Naive thymus-derived CD4-positive, alpha-beta T cell (primary cell): ENCODE measurements around the gene CD151. TPM values are rescaled to one million over a fixed set of nuclear protein-coding genes. Genes with fewer than 3 reads are reported as not detected.

ENCODE experiments used
- ATAC-seq: fragments of 150-1000 bp; cut with Tn5 transposase; 2 replicates; pipeline ENCODE4 v1.10.0; 2021; ENCODE audit warnings: mild to moderate bottlenecking, moderate library complexity
- CTCF ChIA-PET: fragments of 350-600 bp; sonication (Branson Sonifier 250); formaldehyde crosslinking; loops from one replicate; lab custom pipeline; 2021; ENCODE audit warnings: antibody characterized with exemption; lab: Charles Lee
- POLR2A ChIA-PET: fragments of 350-600 bp; sonication (Branson Sonifier 250); formaldehyde crosslinking; loops from one replicate; lab custom pipeline; 2021; ENCODE audit warnings: antibody characterized with exemption, inconsistent platforms; lab: Charles Lee
- DNase-seq, 9 donors: peaks; one replicate each; pipeline versions ENCODE4 v3.0.0 to v3.0.0-alpha.2; 2020 to 2022; ENCODE audit warnings: mixed read lengths in 1 of 9
- H3K27ac ChIP-seq: one replicate; pipeline ENCODE4 v1.7.0; 2013; ENCODE audit warnings: mild to moderate bottlenecking, low read depth, low read length, moderate library complexity
- H3K27me3 ChIP-seq, 2 donors: one replicate each; pipeline ENCODE4 v1.7.0; 2013; ENCODE audit warnings: low read length in 2 of 2, mild to moderate bottlenecking in 2 of 2, moderate library complexity in 2 of 2; ENCODE audit not compliant: control insufficient read depth in 2 of 2, insufficient read depth in 2 of 2
- H3K36me3 ChIP-seq, 3 experiments: 1 replicate in 2 of 3; 2 replicates in 1 of 3; pipeline ENCODE4 v1.7.0; 2013; ENCODE audit warnings: low read length in 3 of 3, mild to moderate bottlenecking in 3 of 3, moderate library complexity in 1 of 3; ENCODE audit not compliant: insufficient read depth in 3 of 3, control insufficient read depth in 2 of 3
- H3K4me1 ChIP-seq, 2 donors: one replicate each; pipeline ENCODE4 v1.7.0; 2013; ENCODE audit warnings: low read length in 2 of 2, mild to moderate bottlenecking in 2 of 2, moderate library complexity in 1 of 2; ENCODE audit not compliant: control insufficient read depth in 2 of 2, insufficient read depth in 2 of 2
- H3K4me3 ChIP-seq: 2 replicates; pipeline ENCODE4 v1.7.0; 2013; ENCODE audit warnings: mild to moderate bottlenecking, low read length
- H3K9me3 ChIP-seq, 3 experiments: 1 replicate in 2 of 3; 2 replicates in 1 of 3; pipeline ENCODE4 v1.7.0; 2013; ENCODE audit warnings: low read length in 3 of 3; ENCODE audit not compliant: control insufficient read depth in 2 of 3
- H3K27ac Mint-ChIP-seq, 9 donors: one replicate each; pipeline ENCODE4 v1.8.0; 2020 to 2022; ENCODE audit warnings: mixed read lengths in 9 of 9, mild to moderate bottlenecking in 8 of 9, moderate library complexity in 5 of 9, inconsistent platforms in 2 of 9
- H3K27me3 Mint-ChIP-seq, 5 donors: one replicate each; pipeline ENCODE4 v1.8.0; 2021 to 2022; ENCODE audit warnings: mixed read lengths in 5 of 5, mild to moderate bottlenecking in 1 of 5
- H3K36me3 Mint-ChIP-seq, 5 donors: one replicate each; pipeline ENCODE4 v1.8.0; 2020 to 2022; ENCODE audit warnings: mixed read lengths in 5 of 5, mild to moderate bottlenecking in 3 of 5, inconsistent platforms in 1 of 5
- H3K4me1 Mint-ChIP-seq, 7 donors: one replicate each; pipeline ENCODE4 v1.8.0; 2020 to 2022; ENCODE audit warnings: mixed read lengths in 7 of 7, mild to moderate bottlenecking in 3 of 7, inconsistent platforms in 1 of 7
- H3K4me3 Mint-ChIP-seq, 10 donors: one replicate each; pipeline ENCODE4 v1.8.0; 2020 to 2022; ENCODE audit warnings: mild to moderate bottlenecking in 10 of 10, mixed read lengths in 10 of 10, moderate library complexity in 6 of 10, inconsistent platforms in 2 of 10
- H3K9me3 Mint-ChIP-seq, 11 donors: one replicate each; pipeline ENCODE4 v1.8.0; 2020 to 2022; ENCODE audit warnings: mixed read lengths in 11 of 11, mild to moderate bottlenecking in 4 of 11, inconsistent platforms in 1 of 11, moderate library complexity in 1 of 11
- intact Hi-C, 2 donors: fragments of 100-400 bp; cut with micrococcal nuclease; formaldehyde crosslinking; loops; one replicate each; pipeline ENCODE4 v1.15.1; 2023
- polyA plus RNA-seq, 2 donors: library from polyadenylated mRNA; unstranded; fragments of 300-500 nt; fragmentation: Illumina TruSeq; gene quantifications; one replicate each; pipeline ENCODE4 v1.2.3, GENCODE V29; 2021
- total RNA-seq, 6 experiments: library from RNA in 5 of 6; stranded (reverse) in 5 of 6; gene quantifications; 1 replicate in 5 of 6; 2 replicates in 1 of 6; pipeline ENCODE4 v1.2.3 and lab custom pipeline; 2021 to 2026

The CD151 gene
- total and polyA plus RNA-seq, 7 experiments from 2014 or later, result 4.0 to 62.9 (median 9.8) TPM

DNA sequence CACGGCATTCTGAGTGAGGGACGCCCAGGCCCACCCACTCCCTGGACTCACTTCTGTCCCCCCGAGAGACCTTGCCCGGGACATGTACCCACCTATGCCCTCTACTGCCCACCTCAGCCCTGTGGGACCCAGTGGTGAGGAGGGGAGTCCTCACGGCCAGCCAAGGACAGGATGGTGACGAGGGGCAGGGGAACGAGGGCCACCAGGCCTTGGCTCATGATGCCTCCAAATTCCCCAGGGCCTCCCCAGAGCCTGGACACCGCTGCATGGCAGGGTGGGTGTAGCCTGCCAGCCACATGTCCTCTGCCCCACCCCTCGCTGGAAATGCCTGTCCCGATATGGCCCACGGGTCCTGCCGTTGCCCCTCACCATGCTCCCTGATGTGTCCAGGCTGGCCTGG, 36.0 kb downstream of the CD151 start:
- Histone ChIP-seq H3K4me1 (no peaks in the 10 kb centered on the region), H3K27ac (no peak overlapping the region), H3K27me3 (no peaks in the 10 kb centered on the region), H3K4me3 (no peak overlapping the region), H3K9me3 (no peaks in the 10 kb centered on the region), H3K36me3 (peaks cover 0 to 21% (median 0%) of the 10 kb centered on the region in 3 experiments)
- POLR2A ChIA-PET, result no interaction called here
- Mint-ChIP-seq H3K36me3 (peaks cover 0 to 6% (median 4%) of the 10 kb centered on the region in 5 donors), H3K27ac (no peak overlapping the region), H3K4me1 (no peaks in the 10 kb centered on the region), H3K9me3 (no peaks in the 10 kb centered on the region), H3K4me3 (no peak overlapping the region), H3K27me3 (no peaks in the 10 kb centered on the region)
- intact Hi-C loops, result no loop called here
- CTCF ChIA-PET, result no interaction called here
- DNase-seq (no peak), ATAC-seq (no peak)

DNA sequence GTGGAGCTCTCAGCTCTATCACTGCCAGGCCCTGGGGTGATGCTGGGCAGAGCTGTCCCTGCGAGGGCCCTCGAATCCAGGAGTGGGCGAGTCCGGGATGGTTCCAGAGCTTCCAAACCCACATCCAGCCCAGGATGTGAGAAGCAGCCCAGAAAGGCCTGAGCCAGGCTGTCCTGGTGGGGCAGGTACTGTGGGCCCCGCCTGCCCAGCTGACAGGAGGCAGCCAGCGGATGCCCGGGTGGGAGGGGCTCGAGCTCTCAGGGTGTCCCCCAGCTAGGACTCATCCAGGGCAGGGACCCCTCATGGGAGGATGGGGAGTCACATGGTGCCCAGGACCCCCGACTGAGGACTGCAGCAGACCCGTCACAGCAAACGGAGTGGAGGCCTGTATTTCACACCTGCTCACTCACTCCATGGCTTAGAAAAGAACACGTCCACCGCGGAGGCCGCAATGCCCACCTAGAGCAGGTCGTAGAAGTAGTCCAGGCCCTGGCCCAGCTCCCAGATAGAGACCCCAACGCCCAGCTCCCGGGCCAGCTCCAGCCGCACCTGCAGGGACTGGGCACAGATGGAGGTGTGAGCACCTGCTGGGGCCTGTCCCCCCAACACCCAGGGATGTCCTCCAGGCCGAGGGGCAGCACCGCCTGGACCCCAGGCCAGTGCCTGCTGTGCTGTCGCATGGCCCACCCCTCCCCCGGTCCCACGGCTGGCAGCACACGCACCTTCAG, 36.8 kb downstream of the CD151 start:
- POLR2A ChIA-PET, result no interaction called here
- no peak for DNase-seq
- Mint-ChIP-seq H3K4me3 (no peak overlapping the region), H3K27ac (no peak overlapping the region), H3K27me3 (no peaks in the 10 kb centered on the region), H3K36me3 (peaks cover 0 to 7% (median 4%) of the 10 kb centered on the region in 5 donors), H3K9me3 (no peaks in the 10 kb centered on the region), H3K4me1 (no peaks in the 10 kb centered on the region)
- CTCF ChIA-PET, result no interaction called here
- Histone ChIP-seq H3K4me1 (no peaks in the 10 kb centered on the region), H3K4me3 (no peak overlapping the region), H3K36me3 (peaks cover 0 to 23% (median 0%) of the 10 kb centered on the region in 3 experiments), H3K9me3 (no peaks in the 10 kb centered on the region), H3K27me3 (no peaks in the 10 kb centered on the region), H3K27ac (no peak overlapping the region)
- no peak for ATAC-seq
- intact Hi-C loops, result no loop called here

GRCh38 chr11:870127-870413, 37.3 kb downstream of the CD151 start:
- ATAC-seq, result no peak
- POLR2A ChIA-PET, result no interaction called here
- H3K9me3 Mint-ChIP-seq, result no peaks in the 10 kb centered on the region
- H3K27me3 Mint-ChIP-seq, result no peaks in the 10 kb centered on the region
- intact Hi-C loops, result no loop called here
- CTCF ChIA-PET, result no interaction called here
- H3K4me1 ChIP-seq, result no peaks in the 10 kb centered on the region
- H3K36me3 ChIP-seq, result peaks cover 0 to 26% (median 0%) of the 10 kb centered on the region in 3 experiments
- H3K27ac ChIP-seq, result no peak overlapping the region
- no peaks in the 10 kb centered on the region for H3K4me1 Mint-ChIP-seq
- H3K36me3 Mint-ChIP-seq, result peaks cover 0 to 7% (median 4%) of the 10 kb centered on the region in 5 donors
- H3K4me3 ChIP-seq, result no peak overlapping the region
- DNase-seq, result no peak
- no peaks in the 10 kb centered on the region for H3K27me3 ChIP-seq
- H3K27ac Mint-ChIP-seq, result no peak overlapping the region
- no peak overlapping the region for H3K4me3 Mint-ChIP-seq
- H3K9me3 ChIP-seq, result no peaks in the 10 kb centered on the region

GRCh38 chr11:870418-870817, 37.7 kb downstream of the CD151 start:
- ChIA-PET POLR2A (no interaction called here), CTCF (no interaction called here)
- Histone ChIP-seq H3K27me3 (no peaks in the 10 kb centered on the region), H3K36me3 (peaks cover 0 to 26% (median 0%) of the 10 kb centered on the region in 3 experiments), H3K9me3 (no peaks in the 10 kb centered on the region), H3K4me1 (no peaks in the 10 kb centered on the region), H3K27ac (no peak overlapping the region), H3K4me3 (no peak overlapping the region)
- no peak for DNase-seq
- Mint-ChIP-seq H3K4me3 (no peak overlapping the region), H3K4me1 (peaks cover 0 to 1% (median 0%) of the 10 kb centered on the region in 7 donors), H3K27me3 (no peaks in the 10 kb centered on the region), H3K9me3 (no peaks in the 10 kb centered on the region), H3K36me3 (peaks cover 0 to 10% (median 4%) of the 10 kb centered on the region in 5 donors), H3K27ac (no peak overlapping the region)
- ATAC-seq, result no peak
- intact Hi-C loops, result no loop called here

GRCh38 chr11:871472-871871, 38.7 kb downstream of the CD151 start:
- H3K27me3 ChIP-seq, result no peaks in the 10 kb centered on the region
- no peak for ATAC-seq
- no peaks in the 10 kb centered on the region for H3K4me1 ChIP-seq
- no peak overlapping the region for H3K27ac ChIP-seq
- H3K4me3 Mint-ChIP-seq, result no peak overlapping the region
- H3K9me3 ChIP-seq, result no peaks in the 10 kb centered on the region
- H3K9me3 Mint-ChIP-seq, result no peaks in the 10 kb centered on the region
- intact Hi-C loops, result no loop called here
- H3K27me3 Mint-ChIP-seq, result no peaks in the 10 kb centered on the region
- H3K27ac Mint-ChIP-seq, result no peak overlapping the region
- DNase-seq, result no peak
- peaks cover 0 to 8% (median 0%) of the 10 kb centered on the region in 7 donors for H3K4me1 Mint-ChIP-seq
- H3K4me3 ChIP-seq, result no peak overlapping the region
- peaks cover 0 to 32% (median 0%) of the 10 kb centered on the region in 3 experiments for H3K36me3 ChIP-seq
- H3K36me3 Mint-ChIP-seq, result peaks cover 0 to 17% (median 4%) of the 10 kb centered on the region in 5 donors
- POLR2A ChIA-PET, result no interaction called here
- CTCF ChIA-PET, result no interaction called here

GRCh38 chr11:872799-873198, 40.0 kb downstream of the CD151 start:
- ChIA-PET POLR2A (no interaction called here), CTCF (no interaction called here)
- ATAC-seq, result no peak
- Histone ChIP-seq H3K4me3 (no peak overlapping the region), H3K9me3 (no peaks in the 10 kb centered on the region), H3K36me3 (peaks cover 0 to 39% (median 0%) of the 10 kb centered on the region in 3 experiments), H3K27me3 (no peaks in the 10 kb centered on the region), H3K27ac (no peak overlapping the region), H3K4me1 (no peaks in the 10 kb centered on the region)
- Mint-ChIP-seq H3K27ac (no peak overlapping the region), H3K36me3 (peaks cover 0 to 18% (median 4%) of the 10 kb centered on the region in 5 donors), H3K9me3 (no peaks in the 10 kb centered on the region), H3K4me3 (no peak overlapping the region), H3K27me3 (no peaks in the 10 kb centered on the region), H3K4me1 (peaks cover 0 to 8% (median 0%) of the 10 kb centered on the region in 7 donors)
- no peak for DNase-seq
- intact Hi-C loops, result no loop called here

GRCh38 chr11:873706-874105, 41.0 kb downstream of the CD151 start:
- ChIA-PET POLR2A (no interaction called here), CTCF (no interaction called here)
- no peak overlapping the region for H3K4me3 Mint-ChIP-seq
- H3K4me1 ChIP-seq, result no peaks in the 10 kb centered on the region
- peaks cover 0 to 37% (median 0%) of the 10 kb centered on the region in 3 experiments for H3K36me3 ChIP-seq
- H3K4me1 Mint-ChIP-seq, result peaks cover 0 to 8% (median 0%) of the 10 kb centered on the region in 7 donors
- intact Hi-C loops, result no loop called here
- DNase-seq, result no peak
- no peaks in the 10 kb centered on the region for H3K27me3 ChIP-seq
- no peak overlapping the region for H3K4me3 ChIP-seq
- peaks cover 0 to 20% (median 4%) of the 10 kb centered on the region in 5 donors for H3K36me3 Mint-ChIP-seq
- ATAC-seq, result no peak
- H3K27ac ChIP-seq, result no peak overlapping the region
- no peaks in the 10 kb centered on the region for H3K27me3 Mint-ChIP-seq
- H3K27ac Mint-ChIP-seq, result no peak overlapping the region
- H3K9me3 ChIP-seq, result no peaks in the 10 kb centered on the region
- H3K9me3 Mint-ChIP-seq, result no peaks in the 10 kb centered on the region
